ENCODE data around the gene ASTN1.

GRCh38 chr1:177045151-177045550, 119.4 kb downstream of the ASTN1 start:
- TF ChIP-seq POLR2A (IDR thresholded peaks at IDR 0.05) (no peak), CTCF (IDR thresholded peaks at IDR 0.05) (no peak), POLR2AphosphoS5 (IDR thresholded peaks at IDR 0.05) (no peak)
